Right kidney (tissue), 1 donor: ENCODE measurements around the gene AJAP1.

Experiments used
- DNase-seq: peaks from one replicate; pipeline ENCODE4 v3.0.0-alpha.2; 2016

The AJAP1 gene

DNA sequence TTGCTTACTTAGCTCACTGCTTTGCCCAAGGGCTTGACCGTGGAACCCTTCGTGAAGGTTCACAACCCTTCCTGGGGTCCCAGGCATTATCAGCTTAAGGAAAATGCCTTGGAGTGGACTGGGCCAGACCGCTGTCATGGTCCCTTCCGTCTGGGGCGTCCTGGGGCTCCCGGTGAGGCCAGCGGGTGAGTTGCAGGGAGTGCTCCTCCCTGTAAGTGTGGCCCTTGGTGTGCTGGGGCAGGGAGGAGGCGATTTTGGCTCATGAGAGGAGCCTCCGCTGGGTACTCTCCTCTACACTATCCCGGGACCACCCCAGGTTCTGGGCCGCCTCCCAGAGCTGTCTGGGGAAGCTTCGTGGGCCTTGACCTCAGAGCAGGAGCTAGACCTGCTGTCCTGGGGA lies 48.1 kb downstream of the AJAP1 start:
- no peak for DNase-seq

GRCh38 chr1:4702932-4703331 lies 48.5 kb downstream of the AJAP1 start:
- no peak for DNase-seq

GRCh38 chr1:4703646-4704045 lies 49.2 kb downstream of the AJAP1 start:
- no peak for DNase-seq

DNA sequence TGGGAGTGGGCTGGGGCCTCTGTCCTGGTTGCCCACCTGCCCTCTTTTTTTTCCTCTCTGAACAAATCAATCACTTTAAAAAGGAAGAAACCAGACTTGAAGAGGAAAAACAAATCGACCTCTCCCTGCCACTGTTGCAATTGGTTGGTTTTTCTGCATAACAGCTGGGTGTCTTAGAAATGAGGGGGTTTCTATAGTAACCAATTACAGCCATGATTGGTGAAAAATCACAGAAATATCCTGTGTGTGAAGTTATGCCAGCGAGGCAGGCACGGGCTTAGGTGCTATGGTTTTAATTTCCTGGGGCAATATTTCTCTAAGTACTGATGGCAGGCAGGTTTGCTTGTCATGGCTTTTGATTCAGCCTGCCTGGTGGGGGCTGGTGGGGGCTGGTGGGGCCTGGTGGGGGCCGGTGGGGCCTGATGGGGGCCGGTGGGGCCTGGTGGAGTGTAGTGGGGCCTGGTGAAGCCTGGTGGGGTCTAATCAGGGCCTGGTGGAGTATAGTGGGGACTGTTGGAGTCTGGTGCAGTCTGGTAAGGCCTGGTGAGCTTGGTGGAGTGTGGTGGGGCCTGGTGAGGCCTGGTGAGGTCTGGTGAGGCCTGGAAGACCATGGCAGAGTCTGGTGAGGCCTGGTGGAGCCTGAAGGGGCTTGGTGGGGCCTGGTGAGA lies 54.6 kb downstream of the AJAP1 start:
- no peak for DNase-seq

GRCh38 chr1:4709641-4710040 lies 55.2 kb downstream of the AJAP1 start:
- DNase-seq: no peak

- DNase-seq: peak; percentile 61
These were observed 56.4 kb downstream of the AJAP1 start for GRCh38 chr1:4710592-4711415.

DNA sequence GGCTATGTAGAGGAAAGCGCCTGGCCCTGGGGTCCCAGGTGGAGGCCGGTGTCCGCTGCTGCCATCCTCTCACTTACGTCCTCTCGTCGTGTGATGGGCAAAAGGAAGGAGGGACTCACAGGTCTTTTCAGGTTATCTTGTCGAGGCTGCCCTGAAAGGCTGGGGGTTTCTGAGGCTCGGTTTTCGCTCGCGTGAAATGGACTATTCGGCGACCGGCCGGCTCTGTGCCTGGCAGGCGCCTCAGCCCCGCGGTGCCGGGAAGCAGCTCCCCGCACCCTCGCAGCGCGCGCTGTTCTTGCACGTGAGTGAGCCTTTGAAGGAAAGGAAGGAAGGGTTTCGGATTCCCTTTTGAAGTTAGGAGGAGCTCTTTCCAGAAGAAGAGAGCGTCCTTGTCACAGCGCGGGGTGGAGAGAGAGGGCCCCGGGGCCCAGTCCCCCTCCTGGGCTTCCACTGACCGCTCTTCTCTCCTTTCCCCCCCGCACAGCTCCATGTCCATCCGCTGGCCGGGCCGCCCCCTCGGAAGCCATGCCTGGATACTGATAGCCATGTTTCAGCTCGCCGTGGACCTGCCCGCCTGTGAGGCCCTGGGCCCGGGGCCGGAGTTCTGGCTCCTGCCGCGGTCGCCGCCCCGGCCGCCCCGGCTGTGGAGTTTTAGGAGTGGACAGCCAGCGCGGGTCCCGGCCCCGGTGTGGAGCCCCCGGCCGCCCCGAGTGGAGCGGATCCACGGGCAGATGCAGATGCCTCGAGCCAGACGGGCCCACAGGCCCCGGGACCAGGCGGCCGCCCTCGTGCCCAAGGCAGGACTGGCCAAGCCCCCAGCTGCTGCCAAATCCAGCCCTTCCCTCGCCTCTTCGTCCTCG lies 57.2 kb downstream of the AJAP1 start:
- DNase-seq: peak; percentile 57

DNA sequence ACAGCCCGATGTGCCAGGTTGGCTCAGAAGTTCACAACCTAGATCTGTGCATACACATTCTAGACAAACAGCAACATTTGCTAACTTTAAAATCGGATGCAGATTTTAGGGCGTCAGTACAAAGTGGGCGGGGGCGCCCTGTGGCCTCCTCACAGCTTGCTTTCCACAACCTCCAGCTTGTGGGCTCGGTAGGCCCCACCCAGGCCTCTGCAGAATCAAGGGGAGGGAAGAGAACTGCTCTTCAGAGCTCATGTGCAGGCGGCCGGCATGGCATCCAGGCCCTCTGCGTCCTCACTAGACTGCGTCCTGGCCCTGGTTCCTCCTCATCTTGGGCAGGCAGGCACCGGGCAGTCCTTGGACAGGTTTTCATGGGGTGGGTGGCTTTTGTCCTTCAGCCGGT lies 59.3 kb downstream of the AJAP1 start:
- DNase-seq: no peak

GRCh38 chr1:4716406-4716805 lies 62.0 kb downstream of the AJAP1 start:
- DNase-seq: no peak

GRCh38 chr1:4718071-4718470 lies 63.7 kb downstream of the AJAP1 start:
- no peak for DNase-seq

DNA sequence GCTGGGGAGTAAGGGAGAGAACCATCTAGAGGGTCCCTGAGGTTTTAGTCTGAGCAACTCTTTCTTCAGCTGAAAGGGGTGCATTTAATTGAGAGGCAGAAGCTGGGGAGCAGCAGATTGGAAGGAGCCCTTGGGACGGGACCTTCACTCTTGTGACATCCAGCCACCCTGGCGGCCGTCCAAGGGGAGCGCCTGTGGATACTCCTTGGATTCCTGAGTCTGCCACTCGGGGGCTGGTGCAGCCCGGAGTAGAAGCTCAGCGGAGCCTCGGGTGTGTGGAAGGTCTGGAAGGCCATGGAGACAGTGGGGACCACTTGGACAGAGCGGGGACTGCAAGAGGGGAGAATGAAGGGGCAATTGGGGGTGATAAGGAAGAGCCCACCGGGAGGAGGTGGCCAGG lies 68.7 kb downstream of the AJAP1 start:
- no peak for DNase-seq

DNA sequence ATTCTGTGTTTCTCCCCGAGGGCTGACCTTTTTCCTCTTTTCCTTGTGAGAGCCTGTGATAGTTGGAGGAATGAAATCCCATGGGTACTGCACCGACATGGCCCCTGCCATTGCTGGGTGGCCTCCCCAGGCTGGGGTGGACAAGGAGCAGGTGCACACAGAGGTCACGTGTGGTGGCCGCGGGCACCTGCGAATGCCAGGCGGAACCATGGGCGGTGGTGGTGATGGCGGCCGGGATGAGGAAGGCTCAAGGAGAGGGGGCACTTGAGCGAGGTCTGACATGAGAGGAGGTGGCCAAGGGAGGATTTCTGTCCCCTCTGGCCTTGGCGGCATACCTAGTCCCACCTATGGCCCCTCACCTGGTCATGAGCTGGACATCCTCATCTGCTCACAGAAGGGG lies 69.6 kb downstream of the AJAP1 start:
- DNase-seq: no peak

DNA sequence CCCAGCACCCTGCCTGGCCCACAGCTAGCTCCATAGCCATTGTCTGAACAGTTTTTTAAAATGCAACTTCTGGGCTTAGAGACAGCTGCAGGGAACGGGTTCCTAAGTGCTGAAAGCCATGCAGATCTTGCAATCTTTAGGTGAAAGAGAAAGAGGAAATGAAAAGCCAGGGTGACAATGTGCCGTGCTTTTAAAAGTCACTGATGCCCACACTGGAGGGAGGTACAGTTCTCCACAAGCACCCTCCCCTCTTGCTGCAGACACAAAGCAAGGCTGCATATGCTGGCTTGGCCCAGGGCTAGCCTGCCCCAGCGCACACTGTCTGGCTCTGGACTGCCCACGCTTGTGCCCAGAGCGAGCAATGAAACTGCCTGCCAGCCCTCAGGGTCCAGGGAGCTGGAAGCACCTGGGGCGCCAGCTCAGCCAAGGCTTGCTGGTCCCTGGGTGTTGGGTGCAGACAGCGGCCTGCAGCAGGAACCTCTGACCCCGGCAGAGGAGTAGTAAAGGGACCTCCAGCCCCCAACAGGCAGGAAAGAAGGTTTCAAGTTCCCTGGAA lies 70.4 kb downstream of the AJAP1 start:
- DNase-seq: no peak

- no peak for DNase-seq
These were observed 71.0 kb downstream of the AJAP1 start for GRCh38 chr1:4725416-4725815.

DNA sequence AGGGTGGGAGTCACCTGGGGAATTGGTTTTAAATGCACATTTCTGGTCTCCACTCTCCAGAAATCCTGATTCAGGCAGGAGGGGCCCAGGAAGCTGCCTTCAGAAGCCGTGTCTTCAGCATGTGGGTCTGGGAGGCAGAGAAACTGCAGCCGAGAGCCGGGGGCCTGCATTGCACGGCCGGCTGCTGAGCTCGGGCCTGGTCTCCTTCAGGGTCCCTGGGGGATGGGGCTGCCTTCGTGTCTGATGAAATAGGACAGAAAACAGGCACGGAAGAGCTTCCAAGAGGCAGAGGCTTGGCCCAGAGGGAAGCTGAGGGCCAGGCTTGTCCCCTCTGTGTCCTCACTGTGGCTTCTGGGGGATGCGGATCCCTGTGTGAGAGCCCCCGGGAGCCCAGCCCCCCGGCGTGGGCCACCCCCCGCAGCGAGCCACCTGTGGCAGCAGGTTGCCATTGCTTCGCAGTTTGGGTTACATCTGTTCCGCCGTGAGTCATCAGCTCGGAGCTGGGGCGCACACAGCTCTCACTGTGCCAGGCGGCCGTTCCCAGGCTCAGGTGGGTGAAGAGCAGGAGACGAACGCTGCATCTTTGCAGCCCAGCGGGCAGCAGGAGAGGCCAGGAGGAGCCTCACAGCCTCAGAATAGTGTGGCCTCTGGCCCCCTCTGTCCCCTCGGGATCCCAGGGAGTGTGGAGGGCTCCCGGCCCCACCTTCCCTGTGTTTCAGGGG lies 72.4 kb downstream of the AJAP1 start:
- no peak for DNase-seq

DNA sequence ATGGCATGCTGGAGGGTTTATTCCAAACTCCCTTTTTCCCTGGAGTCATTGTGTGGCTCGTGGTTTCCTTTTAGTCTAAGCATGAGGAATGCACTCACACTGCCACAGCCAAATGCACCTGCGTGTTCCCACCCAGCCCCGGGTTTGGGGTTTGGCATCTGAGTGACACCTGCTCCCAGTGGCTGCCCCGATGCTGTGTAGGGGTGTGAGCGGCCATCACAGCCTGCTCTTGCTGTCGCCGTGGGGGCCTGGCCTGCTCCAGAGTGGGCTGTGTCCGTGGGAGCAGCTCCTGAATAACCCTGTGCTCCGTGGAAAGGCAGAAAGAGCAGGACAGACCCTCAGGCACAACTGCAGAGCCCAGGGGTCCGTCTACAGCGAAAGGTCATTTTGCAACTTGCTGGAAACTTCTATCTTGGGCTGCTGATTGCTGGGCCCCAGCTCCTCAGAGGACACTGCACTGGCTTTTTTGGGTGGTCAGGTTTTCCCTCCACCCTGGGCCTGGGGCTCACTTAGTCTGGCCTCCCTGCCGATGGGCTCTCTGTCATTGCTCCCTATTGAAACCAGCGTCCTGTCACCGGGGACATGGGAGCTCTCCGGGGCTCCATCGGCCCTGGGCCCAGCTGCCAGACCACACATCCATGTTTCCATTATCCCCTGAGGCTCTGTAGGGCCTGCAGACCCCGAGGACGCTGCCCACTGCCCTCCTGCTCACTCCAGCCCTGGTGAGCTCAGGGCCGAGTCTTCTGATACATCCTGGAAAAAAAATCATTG lies 74.1 kb downstream of the AJAP1 start:
- DNase-seq: no peak

DNA sequence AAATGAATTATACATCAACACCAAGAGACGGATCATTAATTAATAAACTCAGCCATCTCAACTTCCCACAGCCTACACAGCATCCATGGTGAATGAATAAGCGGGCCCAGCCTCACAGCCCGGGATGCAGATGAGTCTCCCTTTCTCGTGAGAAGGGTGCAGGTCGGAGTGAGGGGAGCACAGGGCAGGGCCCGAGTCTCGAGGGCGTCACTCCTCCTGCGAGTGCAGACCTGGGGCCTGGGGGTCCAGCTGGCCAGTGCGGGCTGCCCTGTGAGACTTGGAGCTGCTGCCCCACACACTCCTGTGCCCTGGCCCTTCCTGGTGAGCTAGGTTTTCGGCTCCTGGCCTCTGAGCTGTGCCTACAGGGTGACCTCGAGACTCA lies 74.7 kb downstream of the AJAP1 start:
- no peak for DNase-seq

DNA sequence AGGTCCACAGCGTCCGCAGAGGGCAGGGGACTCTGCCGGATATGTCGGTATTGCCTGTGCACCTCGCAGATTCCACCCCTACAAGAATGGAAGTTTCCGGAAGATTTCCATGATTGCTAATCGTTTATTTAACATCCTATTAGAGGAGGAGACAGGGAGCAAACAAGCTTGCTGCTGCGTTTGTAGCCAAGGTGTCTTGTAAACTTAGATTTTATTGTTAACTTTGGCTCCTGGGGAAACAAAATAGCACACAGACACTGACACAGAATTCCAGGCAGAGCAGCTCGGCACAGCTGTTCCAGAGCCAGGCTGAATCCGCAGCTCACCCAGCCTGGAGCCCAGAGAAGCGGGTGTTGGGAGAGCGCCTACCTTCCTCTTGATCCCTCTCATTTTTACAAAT lies 75.7 kb downstream of the AJAP1 start:
- no peak for DNase-seq

- no peak for DNase-seq
These were observed 79.2 kb downstream of the AJAP1 start for GRCh38 chr1:4733446-4734177.

DNA sequence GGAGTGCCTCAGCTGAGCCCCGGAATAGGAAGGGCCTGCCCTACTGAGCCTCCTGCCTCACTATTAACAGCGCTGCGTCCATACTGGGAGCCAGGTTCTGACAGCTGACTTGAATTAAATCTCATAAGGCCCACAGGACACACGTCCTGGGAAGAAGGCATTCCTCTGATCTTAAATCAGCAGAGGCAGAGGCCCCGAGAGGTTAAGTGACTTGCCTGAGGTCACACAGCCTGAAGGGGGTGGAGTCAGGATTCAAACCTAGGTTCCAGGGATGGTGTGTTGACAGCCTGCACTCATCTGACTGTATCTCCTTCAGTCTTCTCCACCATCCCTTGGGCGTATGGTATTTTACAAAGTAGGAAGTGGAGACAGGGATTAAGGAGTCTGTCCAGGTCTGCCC lies 79.8 kb downstream of the AJAP1 start:
- no peak for DNase-seq

DNA sequence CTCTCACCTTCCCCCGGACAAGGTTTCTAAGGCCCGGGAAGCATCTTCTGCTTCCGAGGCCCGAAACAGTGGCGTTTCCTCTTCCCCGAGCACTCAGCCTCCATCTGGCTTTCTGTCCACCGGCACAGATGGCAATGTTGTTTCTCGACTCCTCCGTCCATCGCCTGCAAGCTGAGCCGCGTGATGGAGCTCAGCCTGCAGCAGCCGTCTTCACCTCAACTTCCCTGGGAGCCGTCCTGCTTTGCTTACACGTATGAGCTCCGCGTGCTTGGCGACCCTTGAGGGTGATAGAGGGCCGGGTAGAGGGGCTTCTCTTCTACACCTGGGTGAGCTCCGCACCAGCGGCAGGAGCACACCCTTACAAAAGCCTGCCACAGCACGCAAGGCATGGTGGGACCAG lies 80.4 kb downstream of the AJAP1 start:
- DNase-seq: no peak
